CD4-positive, alpha-beta T cell treated with Interferon gamma for 1 hour (primary cell): ENCODE measurements around the gene AGAP1.
"Not testable (repeated sequence)": the region's sequence is repeated elsewhere in the genome, so short reads cannot be mapped to it uniquely, and the experiment has no call there.

Experiments
- DNase-seq: peaks from one replicate; pipeline ENCODE4 v3.0.0-alpha.2; 2020

Gene AGAP1

GRCh38 chr2:235747786-235748091 is 253.9 kb downstream of the AGAP1 start:
- no peak for DNase-seq

DNA sequence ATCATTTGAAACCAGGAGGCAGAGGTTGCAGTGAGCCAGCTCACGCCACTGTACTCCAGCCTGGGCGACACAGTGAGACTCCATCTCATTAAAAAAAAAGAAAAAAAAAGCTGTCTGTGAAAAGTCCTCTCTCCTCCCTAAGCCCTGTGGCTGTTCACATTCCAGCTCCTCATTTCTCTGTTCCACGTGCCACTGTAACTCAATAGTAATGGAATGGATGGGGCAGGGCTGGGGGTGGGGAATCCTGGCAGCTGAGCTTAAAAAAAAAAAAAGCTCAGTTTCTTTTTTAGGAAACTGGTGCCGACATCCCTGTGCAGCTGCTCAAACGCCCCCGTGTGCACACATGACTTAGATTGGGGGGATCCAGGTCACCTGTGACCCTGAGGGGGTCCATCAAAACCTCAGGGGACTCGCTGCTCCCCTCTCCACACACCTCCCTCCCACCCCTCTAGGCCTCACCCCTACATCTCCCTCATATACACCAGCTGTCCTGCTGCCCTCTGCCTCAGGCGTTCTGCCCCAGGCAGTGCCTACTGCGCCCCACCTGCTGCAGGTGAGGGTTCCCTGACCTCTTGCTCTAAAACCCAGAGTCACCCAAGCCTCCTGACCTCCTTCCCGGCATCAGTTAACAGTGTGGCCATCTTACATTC is 255.4 kb downstream of the AGAP1 start:
- no peak for DNase-seq

DNA sequence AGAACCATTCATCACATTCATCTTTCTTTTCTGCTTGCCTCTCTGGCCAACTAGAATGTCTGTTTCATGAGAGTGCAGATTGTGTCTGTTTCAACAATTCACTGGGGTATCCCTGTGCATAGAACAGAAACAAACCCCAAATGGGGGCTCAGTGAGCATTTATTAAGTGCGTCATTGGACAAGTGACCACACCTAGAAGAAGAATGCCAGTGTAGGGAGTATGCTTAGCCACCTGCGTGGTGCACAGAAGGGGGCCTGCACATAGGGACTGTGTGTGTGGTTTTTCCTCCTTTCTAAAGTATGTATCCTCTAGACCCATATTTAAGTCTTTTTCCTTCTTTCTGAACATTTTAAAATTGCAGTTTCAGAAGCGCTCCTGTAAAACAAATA is 255.9 kb downstream of the AGAP1 start:
- no peak for DNase-seq

DNA sequence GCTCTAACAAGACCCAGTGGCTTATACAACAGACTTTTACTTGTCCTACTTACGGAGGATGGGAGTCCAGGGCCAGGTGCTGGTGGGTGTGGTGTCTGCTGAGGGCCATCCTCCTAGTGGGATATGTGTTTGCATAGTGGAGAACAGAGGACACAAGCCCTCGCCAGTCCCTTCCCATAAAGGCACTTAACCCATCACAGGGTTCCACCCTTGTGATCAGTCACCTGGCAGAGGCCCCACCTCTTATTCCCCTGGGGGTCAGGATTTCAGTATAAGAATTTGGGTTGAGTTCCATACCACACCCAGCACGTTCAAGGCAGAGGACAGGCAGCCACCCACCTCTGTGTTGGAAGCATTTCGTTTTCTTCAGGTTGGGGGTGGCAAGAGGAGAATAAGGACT is 259.0 kb downstream of the AGAP1 start:
- no peak for DNase-seq

GRCh38 chr2:235754357-235755207 is 260.7 kb downstream of the AGAP1 start:
- no peak for DNase-seq

- no peak for DNase-seq
Observed at GRCh38 chr2:235756491-235756890, 262.6 kb downstream of the AGAP1 start.

DNA sequence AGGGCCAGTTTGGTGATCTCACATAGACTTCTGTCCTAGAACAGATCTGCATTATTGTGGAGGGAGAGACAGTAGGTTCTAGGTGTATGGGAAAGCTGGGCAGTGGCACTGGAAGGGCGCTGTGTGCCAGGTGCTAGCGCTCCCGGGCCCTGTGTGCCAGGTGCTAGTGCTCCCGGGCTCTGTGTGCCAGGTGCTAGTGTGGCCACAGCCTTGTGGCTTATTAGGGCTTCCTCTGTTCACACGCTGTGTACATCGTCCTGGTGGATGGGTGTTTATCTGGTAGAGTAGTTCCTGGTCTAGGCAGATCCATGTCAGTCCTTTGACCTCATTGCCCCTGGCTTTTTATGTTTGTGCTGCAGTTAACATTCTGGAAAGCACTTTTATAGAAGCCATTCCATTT is 263.4 kb downstream of the AGAP1 start:
- DNase-seq, result no peak

DNA sequence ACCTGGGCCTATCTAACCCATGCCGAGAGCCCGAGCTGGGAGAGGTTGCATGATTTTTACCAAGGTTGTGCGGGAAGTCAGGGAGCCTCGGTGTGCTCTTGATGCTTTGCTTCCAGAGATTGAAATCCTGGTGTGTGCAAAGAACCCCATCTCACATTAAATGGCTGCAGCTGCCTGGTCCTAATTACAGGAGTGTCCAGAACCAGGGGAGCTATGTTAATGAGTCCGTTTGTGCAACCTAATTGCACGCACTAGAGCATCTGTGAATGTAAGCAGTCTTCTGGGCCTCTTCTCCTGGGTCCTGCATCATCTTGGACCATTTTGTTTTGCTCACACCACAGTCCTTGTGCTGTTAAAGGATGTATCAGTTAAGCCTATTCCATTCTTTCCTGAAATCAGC is 263.8 kb downstream of the AGAP1 start:
- no peak for DNase-seq

DNA sequence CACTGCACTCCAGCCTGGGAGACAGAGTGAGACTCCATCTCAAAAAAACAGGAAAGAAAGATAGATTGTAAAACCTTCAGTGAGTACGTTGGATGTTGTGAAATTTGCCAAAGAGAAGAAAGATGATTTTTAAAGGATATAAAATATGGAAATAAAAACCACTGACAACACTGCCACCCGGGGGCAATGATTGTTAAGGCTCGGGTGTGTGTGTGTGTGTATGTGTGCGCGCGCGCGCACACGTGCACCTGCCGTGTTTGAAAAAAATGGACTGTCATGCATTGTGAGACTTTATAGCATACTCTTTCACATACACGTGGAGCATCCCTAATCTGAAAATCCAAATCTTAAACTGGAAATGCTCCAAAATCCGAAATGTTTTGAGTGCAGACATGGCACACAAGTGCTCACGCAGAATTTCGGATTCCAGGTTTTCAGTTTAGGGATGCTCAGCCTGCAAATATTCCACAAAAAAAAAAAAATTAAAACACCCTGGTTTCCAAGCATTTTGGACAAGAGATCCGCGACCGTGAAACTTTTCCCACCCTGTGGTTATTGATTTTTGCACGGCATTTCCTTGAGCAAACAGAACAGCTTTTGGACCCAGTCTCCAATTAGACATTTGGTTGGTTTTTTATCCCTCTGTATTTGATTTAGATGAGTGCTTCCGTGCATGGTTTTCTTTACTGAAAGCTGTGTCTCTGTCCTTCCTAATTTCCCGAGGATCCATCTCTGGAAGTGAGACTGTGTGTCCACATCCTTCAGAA is 269.2 kb downstream of the AGAP1 start:
- DNase-seq, result no peak

DNA sequence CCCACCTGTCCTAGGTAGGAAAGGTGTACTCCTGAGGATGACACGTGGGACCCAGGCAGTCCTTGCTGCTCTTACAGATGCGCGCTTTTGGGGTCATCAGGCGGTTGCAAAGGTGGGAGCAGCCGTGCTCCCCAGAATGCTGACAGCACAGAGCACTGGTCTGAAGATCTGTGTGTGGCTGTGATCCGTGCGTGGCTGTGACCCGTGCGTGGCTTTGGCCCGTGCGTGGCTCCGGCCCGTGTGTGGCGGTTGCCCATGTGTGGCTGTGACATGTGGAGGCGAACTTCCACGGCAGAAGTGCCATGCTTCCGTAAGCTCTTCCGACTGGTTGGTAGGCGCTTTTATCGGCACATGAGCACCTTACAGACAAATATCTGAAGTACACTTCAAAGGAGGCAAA is 270.0 kb downstream of the AGAP1 start:
- no peak for DNase-seq

DNA sequence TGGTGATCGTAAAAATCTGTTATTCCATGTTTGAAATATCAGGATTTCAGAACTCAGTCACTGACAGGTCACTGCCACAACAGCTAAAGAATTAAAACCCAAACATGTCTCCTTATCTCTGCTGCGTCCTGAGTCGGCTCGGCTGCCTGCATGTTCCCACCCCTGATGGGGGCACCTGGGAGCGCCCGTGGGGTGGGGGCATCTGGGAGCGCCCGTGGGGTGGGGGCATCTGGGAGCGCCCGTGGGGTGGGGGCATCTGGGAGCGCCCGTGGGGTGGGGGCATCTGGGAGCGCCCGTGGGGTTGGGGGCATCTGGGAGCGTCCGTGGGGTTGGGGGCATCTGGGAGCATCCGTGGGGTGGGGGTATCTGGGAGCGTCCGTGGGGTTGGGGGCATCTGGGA is 270.6 kb downstream of the AGAP1 start:
- DNase-seq, result not testable (repeated sequence)

- DNase-seq, result no peak
Observed at GRCh38 chr2:235765181-235765820, 271.5 kb downstream of the AGAP1 start.

GRCh38 chr2:235766278-235766677 is 272.4 kb downstream of the AGAP1 start:
- no peak for DNase-seq

DNA sequence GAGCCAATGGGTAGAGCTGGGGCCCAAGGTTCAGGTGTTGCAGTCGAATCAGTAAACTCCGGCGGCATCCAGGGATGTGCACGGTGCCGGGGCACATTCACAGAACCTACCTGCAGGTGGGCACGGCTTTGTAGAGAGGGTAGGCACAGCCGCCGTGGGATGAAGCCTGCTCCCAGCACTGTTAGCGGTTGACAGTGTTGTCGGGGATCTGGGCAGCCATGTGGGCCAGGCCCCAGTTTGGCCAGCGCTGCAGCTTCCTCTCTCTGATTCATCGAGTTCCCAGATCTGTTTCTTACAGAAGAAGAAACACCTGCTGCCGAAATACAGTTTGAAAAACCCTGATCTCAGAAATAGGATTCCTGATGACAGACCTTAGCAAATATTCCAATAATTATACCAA is 274.8 kb downstream of the AGAP1 start:
- DNase-seq, result no peak

GRCh38 chr2:235769046-235769445 is 275.2 kb downstream of the AGAP1 start:
- no peak for DNase-seq

- no peak for DNase-seq
Observed at GRCh38 chr2:235770909-235771820, 277.3 kb downstream of the AGAP1 start.

DNA sequence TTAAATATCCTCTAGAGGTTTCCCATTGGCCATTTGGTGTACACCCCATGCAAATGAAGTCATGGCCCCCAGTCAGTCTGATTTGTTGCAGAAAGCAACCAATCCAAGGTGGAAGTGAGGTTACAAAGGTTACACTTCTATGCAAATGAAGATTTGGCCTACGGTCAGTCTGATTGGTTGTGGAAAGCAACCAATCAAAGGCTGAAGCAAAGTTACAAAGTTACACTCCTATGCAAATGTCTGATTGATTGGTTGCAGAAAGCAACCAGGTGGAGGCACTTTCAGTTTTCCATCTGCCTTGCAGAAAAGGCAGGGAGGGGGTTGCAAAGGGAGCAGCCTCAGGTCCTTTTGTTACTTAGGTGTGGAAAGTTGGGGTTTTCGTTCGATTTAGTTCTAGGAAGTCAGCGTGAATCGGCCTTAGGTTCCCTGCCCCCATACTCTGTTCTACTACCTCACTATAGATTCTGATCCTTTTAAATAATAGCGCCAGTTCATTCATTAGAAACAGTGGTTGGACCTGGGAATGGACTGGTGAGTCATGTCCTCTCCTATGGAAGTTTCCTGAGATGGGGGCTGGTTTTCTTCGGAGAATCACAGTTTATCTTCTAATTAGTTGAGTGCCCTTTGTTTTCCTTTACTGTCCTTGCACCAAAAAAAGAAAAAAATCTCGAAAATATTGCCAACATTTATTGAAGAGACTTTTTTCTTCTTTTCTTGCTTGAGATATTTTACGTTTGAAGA is 279.5 kb downstream of the AGAP1 start:
- DNase-seq, result no peak

DNA sequence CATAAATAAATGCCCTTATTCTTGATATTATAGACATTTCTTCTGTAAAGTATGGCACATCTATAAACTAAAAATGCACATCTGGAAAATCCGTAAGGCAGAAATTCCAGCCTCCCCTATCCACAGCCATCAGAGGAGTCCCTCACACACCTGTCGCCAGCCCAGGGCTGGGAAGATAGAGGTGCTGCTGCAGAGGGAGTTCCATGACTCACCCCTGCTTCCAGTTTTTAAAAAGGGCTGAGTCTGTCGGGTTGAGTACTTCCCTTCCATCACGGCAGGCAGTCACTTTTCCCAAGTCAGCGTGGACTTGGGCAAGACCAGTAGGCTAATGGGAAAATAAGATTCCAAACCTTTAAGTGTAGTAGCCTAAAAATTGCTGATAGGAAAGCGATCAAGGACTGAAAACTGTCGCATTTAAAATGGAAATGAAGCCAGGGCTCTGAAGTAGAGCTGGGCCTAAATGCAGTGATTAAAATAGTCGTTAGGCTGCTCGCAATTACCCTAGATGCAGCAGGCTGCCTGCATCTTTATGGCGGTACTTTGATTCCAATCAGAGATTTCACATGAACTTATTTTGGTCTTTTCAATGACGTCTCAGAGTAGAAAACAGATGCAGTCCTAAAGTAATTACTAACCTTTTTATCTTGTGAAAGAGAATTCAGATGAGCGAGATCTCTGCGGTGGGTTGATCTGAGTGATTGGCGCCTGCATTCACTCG is 280.5 kb downstream of the AGAP1 start:
- DNase-seq, result no peak

GRCh38 chr2:235776531-235776930 is 282.7 kb downstream of the AGAP1 start:
- no peak for DNase-seq

DNA sequence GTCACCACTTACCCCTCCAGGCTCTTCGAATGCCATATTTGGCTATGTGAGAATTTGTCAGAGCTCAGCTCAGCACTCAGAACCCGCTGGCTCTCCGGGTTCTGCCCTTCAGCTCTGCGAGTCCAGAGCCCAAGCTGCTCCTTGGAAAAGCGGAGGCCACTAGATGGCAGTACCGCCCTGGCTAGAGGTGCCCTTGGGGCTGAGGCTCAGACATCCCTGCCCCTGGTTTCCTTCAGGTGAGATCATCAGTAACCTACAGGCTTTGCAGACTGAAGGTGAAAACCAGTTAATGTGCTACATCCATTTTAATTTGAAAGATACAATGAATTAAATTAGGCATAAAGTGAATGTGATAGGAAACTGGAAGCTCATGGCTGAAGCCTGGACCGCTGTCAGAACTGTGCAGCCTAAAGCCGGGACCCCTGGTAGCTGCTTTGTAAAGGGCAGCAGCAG is 285.6 kb downstream of the AGAP1 start:
- no peak for DNase-seq

DNA sequence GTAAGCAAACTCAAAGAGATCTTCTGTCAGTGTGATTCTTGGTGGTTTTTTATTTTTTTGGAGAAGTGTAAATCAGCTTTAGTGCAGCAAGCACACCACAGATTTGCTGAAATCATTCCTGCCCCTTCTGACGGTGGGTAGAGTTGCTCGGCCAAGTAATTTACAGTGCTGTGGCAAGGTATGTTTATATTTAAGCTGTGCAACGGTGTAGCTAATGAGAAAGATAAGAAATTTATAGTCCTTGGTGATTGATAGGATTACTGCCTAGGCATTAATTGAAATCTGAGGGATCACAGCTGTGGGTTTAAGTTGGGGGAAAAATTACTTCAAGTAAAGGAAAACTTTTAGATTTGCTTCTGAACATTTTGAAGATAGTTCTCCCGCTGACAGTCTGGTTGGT is 286.6 kb downstream of the AGAP1 start:
- no peak for DNase-seq
